ENCODE measurements around the gene CXADR. TPM values are rescaled to one million over a fixed set of nuclear protein-coding genes. Genes with fewer than 3 reads are reported as not detected.

The CXADR gene
- total and polyA plus RNA-seq, 9 of the 15 experiments (the other 6 are each of a cell fraction or from before 2014, with no cell fraction given), result 0.01 to 0.41 (median 0.14) TPM

DNA sequence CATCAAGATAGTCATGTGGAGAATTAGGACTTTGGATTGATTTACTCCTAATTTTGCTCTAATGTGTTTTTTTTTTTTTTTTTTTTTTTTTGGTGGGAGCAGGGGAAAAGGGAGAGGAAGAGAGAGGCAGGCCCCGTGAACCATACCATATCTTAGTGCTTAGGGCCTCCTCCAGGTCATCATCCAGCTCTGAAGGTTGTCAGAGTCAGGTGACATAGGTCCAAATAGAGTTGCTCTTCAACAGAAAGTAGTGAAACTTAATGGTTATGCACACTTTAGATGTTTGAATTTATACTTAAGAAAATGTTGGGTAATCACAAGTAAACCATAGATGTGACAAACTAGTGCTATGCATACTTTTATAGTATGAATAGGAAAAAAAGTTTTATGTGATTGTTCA lies 32.2 kb downstream of the CXADR start (continued):
- no peak for TF ChIP-seq PHTF2 (CRISPR knock-in tag; IDR thresholded peaks at IDR 0.05)
- TF ChIP-seq, protein P1, sequence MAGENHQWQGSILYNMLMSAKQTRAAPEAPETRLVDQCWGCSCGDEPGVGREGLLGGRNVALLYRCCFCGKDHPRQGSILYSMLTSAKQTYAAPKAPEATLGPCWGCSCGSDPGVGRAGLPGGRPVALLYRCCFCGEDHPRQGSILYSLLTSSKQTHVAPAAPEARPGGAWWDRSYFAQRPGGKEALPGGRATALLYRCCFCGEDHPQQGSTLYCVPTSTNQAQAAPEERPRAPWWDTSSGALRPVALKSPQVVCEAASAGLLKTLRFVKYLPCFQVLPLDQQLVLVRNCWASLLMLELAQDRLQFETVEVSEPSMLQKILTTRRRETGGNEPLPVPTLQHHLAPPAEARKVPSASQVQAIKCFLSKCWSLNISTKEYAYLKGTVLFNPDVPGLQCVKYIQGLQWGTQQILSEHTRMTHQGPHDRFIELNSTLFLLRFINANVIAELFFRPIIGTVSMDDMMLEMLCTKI (IDR thresholded peaks at IDR 0.05; ENCODE audit: partially characterized antibody), result no peak
- no peak for TF ChIP-seq FOXA3 (CRISPR knock-in tag; conservative IDR thresholded peaks at IDR 0.05 in 1 of 2, IDR thresholded peaks at IDR 0.05 in 1 of 2)
- TF ChIP-seq, protein P2, sequence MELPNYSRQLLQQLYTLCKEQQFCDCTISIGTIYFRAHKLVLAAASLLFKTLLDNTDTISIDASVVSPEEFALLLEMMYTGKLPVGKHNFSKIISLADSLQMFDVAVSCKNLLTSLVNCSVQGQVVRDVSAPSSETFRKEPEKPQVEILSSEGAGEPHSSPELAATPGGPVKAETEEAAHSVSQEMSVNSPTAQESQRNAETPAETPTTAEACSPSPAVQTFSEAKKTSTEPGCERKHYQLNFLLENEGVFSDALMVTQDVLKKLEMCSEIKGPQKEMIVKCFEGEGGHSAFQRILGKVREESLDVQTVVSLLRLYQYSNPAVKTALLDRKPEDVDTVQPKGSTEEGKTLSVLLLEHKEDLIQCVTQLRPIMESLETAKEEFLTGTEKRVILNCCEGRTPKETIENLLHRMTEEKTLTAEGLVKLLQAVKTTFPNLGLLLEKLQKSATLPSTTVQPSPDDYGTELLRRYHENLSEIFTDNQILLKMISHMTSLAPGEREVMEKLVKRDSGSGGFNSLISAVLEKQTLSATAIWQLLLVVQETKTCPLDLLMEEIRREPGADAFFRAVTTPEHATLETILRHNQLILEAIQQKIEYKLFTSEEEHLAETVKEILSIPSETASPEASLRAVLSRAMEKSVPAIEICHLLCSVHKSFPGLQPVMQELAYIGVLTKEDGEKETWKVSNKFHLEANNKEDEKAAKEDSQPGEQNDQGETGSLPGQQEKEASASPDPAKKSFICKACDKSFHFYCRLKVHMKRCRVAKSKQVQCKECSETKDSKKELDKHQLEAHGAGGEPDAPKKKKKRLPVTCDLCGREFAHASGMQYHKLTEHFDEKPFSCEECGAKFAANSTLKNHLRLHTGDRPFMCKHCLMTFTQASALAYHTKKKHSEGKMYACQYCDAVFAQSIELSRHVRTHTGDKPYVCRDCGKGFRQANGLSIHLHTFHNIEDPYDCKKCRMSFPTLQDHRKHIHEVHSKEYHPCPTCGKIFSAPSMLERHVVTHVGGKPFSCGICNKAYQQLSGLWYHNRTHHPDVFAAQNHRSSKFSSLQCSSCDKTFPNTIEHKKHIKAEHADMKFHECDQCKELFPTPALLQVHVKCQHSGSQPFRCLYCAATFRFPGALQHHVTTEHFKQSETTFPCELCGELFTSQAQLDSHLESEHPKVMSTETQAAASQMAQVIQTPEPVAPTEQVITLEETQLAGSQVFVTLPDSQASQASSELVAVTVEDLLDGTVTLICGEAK (IDR thresholded peaks at IDR 0.05), result no peak
- TF ChIP-seq, protein P2 (CRISPR knock-in tag; IDR thresholded peaks at IDR 0.05), result no peak
- TF ChIP-seq GABPA (tag; conservative IDR thresholded peaks at IDR 0.05; ENCODE audit: low read depth), result no peak
- TF ChIP-seq MED1 (CRISPR knock-in tag; IDR thresholded peaks at IDR 0.05; ENCODE audit: borderline replicate concordance), result no peak
- TF ChIP-seq SMARCA4 (IDR thresholded peaks at IDR 0.05), result no peak
- TF ChIP-seq ZNF274 (IDR thresholded peaks at IDR 0.05; ENCODE audit: borderline replicate concordance, low read depth, low read length), result no peak
- TF ChIP-seq SMARCA5 (IDR thresholded peaks at IDR 0.05), result no peak

Measured in K562 (cell line).